Neural cell (in vitro differentiated cells): Measurements from ENCODE around the gene P4HA2.

Experiments
- EZH2 ChIP-seq: fragments of 200-600, 300-800 bp; shearing (Covaris generic), sonication (generic); IDR thresholded peaks from 2 replicates; pipeline ENCODE4 v1.6.1; 2014; ENCODE audit warnings: antibody characterized with exemption, low read length, borderline replicate concordance, mild to moderate bottlenecking; ENCODE audit not compliant: insufficient read depth, poor library complexity, severe bottlenecking
- TAF1 ChIP-seq: IDR thresholded peaks from 2 replicates; pipeline ENCODE4 v1.6.1; 2012; ENCODE audit warnings: low read depth

DNA sequence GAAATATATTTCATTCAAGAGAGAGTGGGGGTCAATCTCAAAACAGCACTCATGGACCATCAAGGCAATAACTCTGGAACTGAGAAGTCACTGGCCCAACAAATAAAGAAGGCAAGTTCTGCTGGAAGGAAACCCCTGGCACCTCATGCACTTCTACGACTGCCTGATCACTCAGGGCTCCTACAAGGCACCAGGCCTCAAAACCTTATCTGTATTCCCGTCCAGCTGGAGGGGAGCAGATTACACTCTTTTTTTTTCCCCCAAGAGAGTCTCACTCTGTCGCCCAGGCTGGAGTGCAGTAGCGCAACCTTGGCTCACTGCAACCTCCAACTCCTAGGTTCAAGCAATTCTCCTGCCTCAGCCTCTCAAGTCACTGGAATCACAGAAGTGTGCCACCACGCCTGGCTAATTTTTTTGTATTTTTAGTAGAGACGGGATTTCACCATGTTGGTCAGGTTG, 49.9 kb downstream of the P4HA2 start:
- TF ChIP-seq EZH2: no peak
- no peak for TF ChIP-seq TAF1
